ENCODE measurements around the gene DCST2. TPM values are rescaled to one million over a fixed set of nuclear protein-coding genes. Genes with fewer than 3 reads are reported as not detected.

The DCST2 gene
- total and polyA plus RNA-seq, 2 donors (not counting 3 experiments of a cell fraction or from before 2014, with no cell fraction given), result 0.29 to 0.51 TPM

GRCh38 chr1:154983776-154984466, 49.7 kb downstream of the DCST2 start:
- Histone ChIP-seq H3K4me2 (ENCODE audit: insufficient read depth, low read length) (peak overlapping the region; percentile 88), H3K9me3 (replicated peaks; ENCODE audit: control insufficient read depth, insufficient read depth, low read length) (no peaks in the 10 kb centered on the region), H3K36me3 (ENCODE audit: control insufficient read depth in 2 of 2, extremely low read depth in 1 of 2, insufficient read depth in 2 of 2, low read length in 2 of 2) (peaks cover 3 to 13% of the 10 kb centered on the region in 2 experiments), H3K4me3 (replicated peaks in 1 of 3; ENCODE audit: insufficient read depth in 1 of 3, low read depth in 1 of 3, low read length in 3 of 3) (peak overlapping the region; percentile 67 to 98 (median 92)), H2AFZ (ENCODE audit: low read depth, low read length) (peak overlapping the region; percentile 56), H3K9me1 (replicated peaks; ENCODE audit: control insufficient read depth, extremely low read depth, insufficient read depth, low read length) (no peaks in the 10 kb centered on the region), H3K9ac (replicated peaks; ENCODE audit: extremely low read depth, insufficient read depth, low read length) (peak overlapping the region; percentile 79), H3K27me3 (ENCODE audit: control insufficient read depth in 2 of 2, insufficient read depth in 2 of 2, low read length in 2 of 2) (no peaks in the 10 kb centered on the region), H3K4me1 (ENCODE audit: control insufficient read depth, extremely low read depth, insufficient read depth, low read length) (peaks cover 11% of the 10 kb centered on the region), H3K27ac (ENCODE audit: insufficient read depth, low read depth, low read length) (peak overlapping the region; percentile 39), H3K79me2 (ENCODE audit: control insufficient read depth, insufficient read depth, low read length) (peaks cover 23% of the 10 kb centered on the region), H4K20me1 (replicated peaks; ENCODE audit: control insufficient read depth, extremely low read depth, insufficient read depth, low read length) (no peaks in the 10 kb centered on the region)
- CTCF ChIA-PET, result interaction anchor here (0.6 to 1.8 kb wide), 15 partner anchors 9 to 87 kb away, joined by 3 to 8 read pairs (median 4); partner anchors contain the start of genes ADAM15, CKS1B, EFNA4 and LENEP
- no peak for FAIRE-seq
- TF ChIP-seq EZH2 (IDR thresholded peaks at IDR 0.05; ENCODE audit: borderline replicate concordance, low read depth, low read length, severe bottlenecking), result no peak
- no peak for TF ChIP-seq MYC (IDR thresholded peaks at IDR 0.05; ENCODE audit: low read depth, low read length)
- TF ChIP-seq GATA2 (IDR thresholded peaks at IDR 0.05; ENCODE audit: insufficient read depth, insufficient read length, low read depth, low read length), result no peak
- TF ChIP-seq MAX (IDR thresholded peaks at IDR 0.05; ENCODE audit: insufficient read depth, insufficient read length), result no peak
- no peak for TF ChIP-seq FOS (IDR thresholded peaks at IDR 0.05; ENCODE audit: borderline replicate concordance, insufficient read depth, low read length)
- intact Hi-C loops (cut with micrococcal nuclease) (loop anchor here (1.0 kb wide), 2 partner anchors 10 to 22 kb away; partner anchors contain the start of gene CKS1B), dilution Hi-C loops (cut with MboI; ENCODE audit: extremely low pct_ligation_motif_present, low sequenced_read_pairs) (no loop called here)
- no peak for DNase-seq (ENCODE audit: low read depth, low spot score)
- POLR2A ChIA-PET, result interaction anchor here (0.7 to 1.4 kb wide), 2 partner anchors 10 kb away, joined by 4 read pairs; partner anchors contain the start of gene LENEP
- no TSS peak for BruUV-seq (replicated peaks)

All from endothelial cell of umbilical vein (primary cell).